ENCODE results near the gene SNX33. TPM values are rescaled to one million over a fixed set of nuclear protein-coding genes. Genes with fewer than 3 reads are reported as not detected.

SNX33 gene
- total RNA-seq, 1 donor from 2014 or later = 17.3 TPM

GRCh38 chr15:75661100-75661755, 13.5 kb downstream of the SNX33 start:
- peaks cover 28% of the 10 kb centered on the region for H3K36me3 Mint-ChIP-seq (ENCODE audit: low read depth, unreplicated experiment)
- H3K4me3 Mint-ChIP-seq (ENCODE audit: unreplicated experiment) = no peak overlapping the region
- peaks cover 2% of the 10 kb centered on the region for H3K4me1 Mint-ChIP-seq (ENCODE audit: unreplicated experiment)
- no peak for DNase-seq (ENCODE audit: low spot score)
- TF ChIP-seq CTCF (IDR thresholded peaks at IDR 0.05; ENCODE audit: unreplicated experiment) = no peak
- H3K27me3 Mint-ChIP-seq (ENCODE audit: unreplicated experiment) = peaks cover 12% of the 10 kb centered on the region
- H3K9me3 Mint-ChIP-seq (ENCODE audit: unreplicated experiment) = no peaks in the 10 kb centered on the region
- peak overlapping the region; percentile 6 for H3K27ac Mint-ChIP-seq (ENCODE audit: unreplicated experiment)

GRCh38 chr15:75661756-75662140, 14.0 kb downstream of the SNX33 start:
- H3K27ac Mint-ChIP-seq (ENCODE audit: unreplicated experiment) = peak overlapping the region; percentile 6
- H3K4me1 Mint-ChIP-seq (ENCODE audit: unreplicated experiment) = peaks cover 2% of the 10 kb centered on the region
- DNase-seq (ENCODE audit: low spot score) = no peak
- peaks cover 22% of the 10 kb centered on the region for H3K36me3 Mint-ChIP-seq (ENCODE audit: low read depth, unreplicated experiment)
- no peaks in the 10 kb centered on the region for H3K9me3 Mint-ChIP-seq (ENCODE audit: unreplicated experiment)
- TF ChIP-seq CTCF (IDR thresholded peaks at IDR 0.05; ENCODE audit: unreplicated experiment) = no peak
- H3K27me3 Mint-ChIP-seq (ENCODE audit: unreplicated experiment) = peaks cover 11% of the 10 kb centered on the region
- H3K4me3 Mint-ChIP-seq (ENCODE audit: unreplicated experiment) = no peak overlapping the region

DNA sequence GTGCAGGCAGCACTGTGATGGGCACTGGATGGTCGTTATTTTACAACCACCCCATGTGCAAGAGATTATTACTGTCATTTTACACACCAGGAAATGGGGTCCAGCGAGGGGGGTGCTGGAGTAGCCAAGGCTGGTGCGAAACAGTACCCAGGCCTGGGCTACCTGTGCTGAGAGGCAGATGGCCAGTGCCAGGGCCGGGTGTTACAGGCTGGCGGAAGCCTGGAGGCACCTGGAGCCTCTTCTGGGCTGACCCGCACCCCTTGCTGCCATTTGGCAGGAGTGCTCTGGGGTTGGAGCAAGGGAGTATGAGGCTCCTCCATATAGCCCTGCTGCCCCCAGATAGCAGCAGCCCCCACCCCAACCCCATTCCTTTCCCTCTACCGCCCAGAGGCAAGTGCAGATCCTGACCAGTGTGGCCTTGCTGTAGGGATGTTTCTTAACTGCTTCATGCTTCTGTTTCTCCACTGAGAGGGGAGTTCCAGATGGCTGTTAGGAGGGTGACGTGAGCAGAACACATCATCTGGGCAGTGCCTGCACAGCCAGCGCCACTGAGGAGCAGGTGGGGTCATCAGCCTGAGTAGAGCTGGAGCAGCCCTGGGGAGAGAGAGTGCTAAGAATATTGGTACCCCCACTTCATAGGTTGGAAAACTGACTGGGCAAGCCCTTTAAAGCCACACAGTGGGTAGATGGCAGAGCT, 15.3 kb downstream of the SNX33 start:
- peaks cover 14% of the 10 kb centered on the region for H3K36me3 Mint-ChIP-seq (ENCODE audit: low read depth, unreplicated experiment)
- H3K4me1 Mint-ChIP-seq (ENCODE audit: unreplicated experiment) = peaks cover under 1% of the 10 kb centered on the region
- DNase-seq (ENCODE audit: low spot score) = no peak
- peaks cover 11% of the 10 kb centered on the region for H3K27me3 Mint-ChIP-seq (ENCODE audit: unreplicated experiment)
- no peaks in the 10 kb centered on the region for H3K9me3 Mint-ChIP-seq (ENCODE audit: unreplicated experiment)
- TF ChIP-seq CTCF (IDR thresholded peaks at IDR 0.05; ENCODE audit: unreplicated experiment) = no peak
- no peak overlapping the region for H3K4me3 Mint-ChIP-seq (ENCODE audit: unreplicated experiment)
- H3K27ac Mint-ChIP-seq (ENCODE audit: unreplicated experiment) = no peak overlapping the region

DNA sequence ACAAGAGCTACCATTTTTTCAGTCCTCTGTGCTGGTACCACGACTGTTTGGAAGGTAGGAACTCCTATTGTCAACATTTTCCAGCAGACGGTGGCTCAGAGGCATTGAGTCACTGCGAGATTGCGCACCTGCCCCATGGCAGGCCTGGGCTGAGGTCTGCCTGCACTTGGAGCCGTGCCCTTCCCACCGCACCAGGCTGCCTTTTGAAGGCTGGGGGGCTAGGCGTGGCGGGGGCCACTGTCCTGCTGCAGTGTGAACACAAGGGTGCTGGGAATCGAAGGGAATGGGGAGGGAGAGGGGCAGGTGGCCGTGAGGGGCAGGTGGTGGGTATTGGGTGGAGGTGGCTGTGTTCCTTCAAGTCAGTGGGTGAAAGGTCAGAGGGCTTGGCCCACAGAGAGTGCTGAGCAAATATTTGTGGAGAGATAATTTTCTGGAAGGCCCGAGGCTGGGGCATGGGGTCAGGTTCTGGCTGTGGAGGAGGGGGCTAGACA, 16.3 kb downstream of the SNX33 start:
- no peak for TF ChIP-seq CTCF (IDR thresholded peaks at IDR 0.05; ENCODE audit: unreplicated experiment)
- Mint-ChIP-seq H3K4me3 (ENCODE audit: unreplicated experiment) (no peak overlapping the region), H3K27me3 (ENCODE audit: unreplicated experiment) (peaks cover 13% of the 10 kb centered on the region), H3K4me1 (ENCODE audit: unreplicated experiment) (no peaks in the 10 kb centered on the region), H3K36me3 (ENCODE audit: low read depth, unreplicated experiment) (peaks cover 5% of the 10 kb centered on the region), H3K27ac (ENCODE audit: unreplicated experiment) (no peak overlapping the region), H3K9me3 (ENCODE audit: unreplicated experiment) (no peaks in the 10 kb centered on the region)
- no peak for DNase-seq (ENCODE audit: low spot score)

Data from endothelial cell (in vitro differentiated cells).